D341Med (cell line): Measurements from ENCODE around the gene DUSP19.
"Not testable (repeated sequence)": the region's sequence is repeated elsewhere in the genome, so short reads cannot be mapped to it uniquely, and the experiment has no call there.

Source experiments
- DNase-seq: peaks from one replicate; pipeline ENCODE4 v3.0.0; 2012; ENCODE audit warnings: low spot score

The DUSP19 gene, protein sequence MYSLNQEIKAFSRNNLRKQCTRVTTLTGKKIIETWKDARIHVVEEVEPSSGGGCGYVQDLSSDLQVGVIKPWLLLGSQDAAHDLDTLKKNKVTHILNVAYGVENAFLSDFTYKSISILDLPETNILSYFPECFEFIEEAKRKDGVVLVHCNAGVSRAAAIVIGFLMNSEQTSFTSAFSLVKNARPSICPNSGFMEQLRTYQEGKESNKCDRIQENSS

GRCh38 chr2:183078464-183079138 is at the start of gene DUSP19:
TSS of gene DUSP19 (plus strand) at chr2:183078747. CDS start at chr2:183078934, 187 bp downstream.
- peak; percentile 88 for DNase-seq

GRCh38 chr2:183029219-183029618 is 49.3 kb upstream of the DUSP19 start:
- no peak for DNase-seq

DNA sequence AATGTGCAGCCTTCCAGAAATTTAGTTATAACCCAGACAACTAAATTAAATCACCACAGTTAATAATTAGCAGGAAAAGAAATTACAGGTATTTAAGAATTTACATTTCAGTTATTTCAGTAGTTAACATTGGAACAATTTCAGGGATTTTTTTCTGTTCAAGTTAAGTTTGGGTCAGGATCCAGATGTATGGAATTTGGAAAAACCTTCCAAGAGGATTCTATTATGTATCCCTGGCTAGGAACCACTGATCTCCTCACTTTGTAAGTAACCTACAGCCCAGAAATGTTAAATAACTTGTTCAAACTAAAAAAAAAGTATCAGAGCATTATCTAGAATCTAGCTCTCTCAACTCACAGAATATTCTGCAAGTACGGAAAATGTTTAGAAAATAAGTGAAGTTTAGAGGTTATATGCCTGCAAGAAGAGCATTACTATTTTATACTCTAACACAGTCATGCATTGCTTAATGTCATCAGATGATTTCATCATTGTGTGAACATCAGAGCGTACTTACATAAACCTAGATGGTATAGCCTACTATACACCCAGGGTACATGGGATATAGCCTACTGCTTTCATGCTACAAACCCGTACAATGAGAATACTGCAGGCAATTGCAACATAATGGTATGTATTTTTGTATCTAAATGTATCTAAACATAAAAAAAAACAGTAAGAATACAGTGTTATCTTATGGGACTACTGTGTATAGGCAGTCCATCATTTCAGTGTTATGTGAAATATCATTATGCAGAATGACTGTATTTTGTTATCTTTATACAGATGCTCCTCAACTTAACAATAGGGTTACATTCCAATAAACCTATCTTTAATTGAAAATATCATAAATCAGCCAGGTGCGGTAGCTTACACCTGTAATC is 46.4 kb upstream of the DUSP19 start:
- no peak for DNase-seq

- DNase-seq: no peak
Observed at GRCh38 chr2:183033951-183034350, 44.6 kb upstream of the DUSP19 start.

DNA sequence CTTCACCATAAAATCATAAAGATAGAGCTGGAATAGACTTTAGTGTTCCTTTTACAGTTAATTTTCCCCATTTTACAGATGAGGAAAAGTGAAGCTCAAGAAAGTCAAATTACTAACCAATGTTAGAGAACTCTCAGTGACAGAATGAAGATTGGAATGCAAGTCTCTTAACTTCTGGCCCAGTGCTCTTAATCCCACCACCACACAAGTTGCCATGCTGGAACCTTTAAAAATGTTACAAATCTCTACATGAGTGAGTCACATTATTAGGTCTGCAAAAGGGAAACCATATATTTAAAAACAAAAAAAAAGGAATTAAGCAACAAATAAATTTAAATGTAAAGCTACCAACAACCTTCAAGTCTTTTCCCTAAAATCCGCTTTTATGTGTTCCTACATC is 43.7 kb upstream of the DUSP19 start:
- no peak for DNase-seq

DNA sequence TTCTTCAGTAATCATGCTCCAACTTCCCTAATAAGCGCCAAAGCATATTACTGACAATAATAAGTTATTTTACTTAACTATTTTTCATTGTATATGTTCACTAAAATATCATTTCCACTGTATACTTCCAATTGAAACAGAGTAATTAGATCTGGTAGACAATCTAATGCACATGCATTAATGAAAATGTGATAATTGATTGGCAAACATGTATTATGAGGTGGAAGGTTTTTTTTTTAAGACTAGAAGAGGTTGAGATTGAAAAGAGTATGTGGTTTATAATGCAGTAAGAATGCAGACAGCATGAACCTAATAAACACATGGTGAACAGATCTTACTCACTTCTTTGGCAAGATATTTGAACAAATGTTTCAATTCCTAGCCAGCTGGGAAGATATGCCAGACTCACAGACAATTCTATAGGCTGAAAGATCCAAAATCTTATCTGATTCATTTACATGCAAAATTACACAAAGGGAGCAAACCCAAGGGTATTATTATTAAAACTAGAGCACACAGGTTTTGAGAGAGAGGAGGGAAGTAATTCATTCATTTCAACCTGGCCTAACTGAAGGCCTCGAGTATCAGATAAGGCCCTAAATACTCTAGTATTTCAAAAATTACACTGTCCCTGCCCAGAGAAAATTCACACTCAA is 43.1 kb upstream of the DUSP19 start:
- no peak for DNase-seq

DNA sequence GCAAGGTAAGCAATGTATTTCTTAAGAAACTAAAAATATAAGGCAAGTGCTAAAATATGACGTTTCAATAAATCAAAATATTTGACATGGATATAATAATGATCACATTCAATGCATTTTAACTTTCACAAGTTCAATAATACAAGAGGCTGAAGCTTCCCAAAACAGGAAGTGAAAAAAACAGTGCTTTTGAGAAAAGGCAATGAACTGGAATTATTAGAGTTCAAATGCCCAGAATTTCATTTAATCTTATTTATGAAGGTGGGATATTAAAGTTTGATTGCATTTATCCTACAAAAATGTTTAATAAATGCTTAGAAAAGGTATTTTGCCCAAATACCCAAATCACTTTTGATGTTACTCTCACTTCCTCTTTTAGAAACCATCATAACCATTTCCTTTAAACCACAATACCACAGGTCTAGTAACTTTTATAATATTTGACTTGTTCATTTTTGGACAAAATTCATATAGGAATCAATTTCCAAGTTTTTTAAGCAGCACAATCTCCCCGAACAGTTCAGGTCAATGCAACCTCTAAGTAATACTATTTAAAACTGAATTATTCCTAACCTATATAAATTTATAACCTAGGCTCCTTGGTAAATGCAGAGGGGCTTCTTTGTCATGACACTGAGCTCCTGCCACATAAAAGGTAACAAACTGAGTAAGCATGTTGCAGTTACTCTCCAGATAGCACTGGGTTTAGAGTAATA is 42.4 kb upstream of the DUSP19 start:
- DNase-seq: no peak

DNA sequence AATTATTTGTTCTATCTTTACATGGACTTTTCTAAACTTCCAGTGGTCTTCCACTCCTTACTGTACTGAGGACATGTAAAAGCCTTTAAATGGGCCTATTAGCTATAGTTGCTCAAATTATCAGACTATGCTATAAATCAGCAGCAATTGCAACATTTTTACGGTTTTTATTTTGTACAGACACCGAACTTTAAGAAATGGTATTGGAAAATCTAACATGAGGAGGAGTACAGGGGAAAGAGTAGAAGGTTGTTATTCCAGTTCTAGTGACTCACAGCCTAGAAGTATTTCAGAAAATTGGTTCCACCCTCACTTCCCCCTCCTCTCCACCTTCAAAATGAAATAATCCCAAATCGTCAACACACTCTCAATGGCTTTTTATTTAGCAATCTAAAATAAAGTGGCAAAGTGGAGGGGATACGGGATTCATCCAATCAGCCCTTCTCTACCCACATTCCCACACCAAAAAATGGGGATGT is 41.4 kb upstream of the DUSP19 start:
- DNase-seq: no peak

GRCh38 chr2:183037553-183038340 is 40.8 kb upstream of the DUSP19 start:
- peak; percentile 69 for DNase-seq

- peak; percentile 94 for DNase-seq
Observed at GRCh38 chr2:183038341-183039300, 39.9 kb upstream of the DUSP19 start, which contains the start of gene NCKAP1. TSS of gene NCKAP1 (minus strand) at chr2:183038457. CDS start at chr2:183038099, 358 bp downstream.

- no peak for DNase-seq
Observed at GRCh38 chr2:183040604-183041003, 37.9 kb upstream of the DUSP19 start.

DNA sequence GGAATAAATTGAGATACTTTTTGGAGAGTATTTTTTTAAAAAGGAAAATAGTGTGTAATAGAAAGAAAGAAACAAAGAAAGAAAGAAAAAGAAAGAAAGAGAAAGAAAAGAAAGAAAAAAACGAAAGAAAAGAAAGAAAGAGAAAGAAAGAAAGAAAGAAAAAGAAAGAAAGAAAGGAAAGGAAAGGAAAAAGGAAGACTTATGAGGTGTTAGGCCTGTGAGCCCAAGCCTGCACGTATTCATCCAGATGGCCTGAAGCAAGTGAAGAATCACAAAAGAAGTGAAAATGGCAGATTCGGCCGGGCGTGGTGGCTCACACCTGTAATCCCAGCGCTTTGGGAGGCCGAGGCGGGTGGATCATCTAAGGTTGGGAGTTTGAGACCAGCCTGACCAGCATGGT is 35.0 kb upstream of the DUSP19 start:
- DNase-seq: not testable (repeated sequence)

DNA sequence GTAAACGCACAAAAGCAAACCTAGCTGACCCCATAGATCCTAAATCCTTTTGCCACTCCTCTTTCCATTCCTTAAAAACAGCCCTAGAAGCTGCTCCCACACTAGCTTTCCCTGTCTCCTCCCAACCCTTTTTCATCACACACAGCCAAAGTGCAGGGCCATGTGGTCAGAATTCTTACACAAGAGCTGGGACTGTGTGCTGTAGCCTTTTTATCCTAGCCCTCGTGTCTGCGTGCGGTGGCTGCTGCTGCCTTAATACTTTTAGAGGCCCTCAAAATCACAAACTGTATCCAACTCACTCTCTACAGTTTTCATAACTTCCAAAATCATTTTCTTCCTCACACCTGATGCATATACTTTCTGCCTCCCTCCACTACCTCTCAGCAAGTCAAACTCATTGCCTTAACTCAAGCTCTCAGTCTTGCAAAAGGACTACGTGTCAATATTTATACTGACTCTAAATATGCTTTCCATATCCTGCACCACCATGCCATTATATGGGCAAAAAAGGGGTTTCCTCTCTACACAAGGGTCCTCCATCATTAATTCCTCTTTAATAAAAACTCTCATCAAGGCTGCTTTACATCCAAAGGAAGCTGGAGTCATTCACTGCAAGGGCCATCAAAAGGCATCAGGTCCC is 30.9 kb upstream of the DUSP19 start:
- not testable (repeated sequence) for DNase-seq

DNA sequence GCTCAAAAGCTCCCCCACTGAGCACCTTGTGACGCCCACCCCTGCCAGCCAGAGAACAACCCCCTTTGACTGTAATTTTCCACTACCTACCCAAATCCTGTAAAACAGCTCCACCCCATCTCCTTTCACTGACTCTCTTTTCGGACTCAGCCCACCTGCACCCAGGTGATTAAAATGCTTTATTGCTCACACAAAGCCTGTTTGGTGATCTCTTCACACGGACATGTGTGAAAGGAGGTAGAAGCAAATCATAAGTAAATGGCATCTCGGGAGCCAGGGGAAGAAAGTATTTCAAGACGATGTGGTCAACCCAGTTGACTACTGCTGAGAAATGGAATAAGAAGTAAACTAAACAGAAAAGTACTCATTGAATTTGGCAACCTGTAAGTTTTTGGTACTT is 29.1 kb upstream of the DUSP19 start:
- no peak for DNase-seq

DNA sequence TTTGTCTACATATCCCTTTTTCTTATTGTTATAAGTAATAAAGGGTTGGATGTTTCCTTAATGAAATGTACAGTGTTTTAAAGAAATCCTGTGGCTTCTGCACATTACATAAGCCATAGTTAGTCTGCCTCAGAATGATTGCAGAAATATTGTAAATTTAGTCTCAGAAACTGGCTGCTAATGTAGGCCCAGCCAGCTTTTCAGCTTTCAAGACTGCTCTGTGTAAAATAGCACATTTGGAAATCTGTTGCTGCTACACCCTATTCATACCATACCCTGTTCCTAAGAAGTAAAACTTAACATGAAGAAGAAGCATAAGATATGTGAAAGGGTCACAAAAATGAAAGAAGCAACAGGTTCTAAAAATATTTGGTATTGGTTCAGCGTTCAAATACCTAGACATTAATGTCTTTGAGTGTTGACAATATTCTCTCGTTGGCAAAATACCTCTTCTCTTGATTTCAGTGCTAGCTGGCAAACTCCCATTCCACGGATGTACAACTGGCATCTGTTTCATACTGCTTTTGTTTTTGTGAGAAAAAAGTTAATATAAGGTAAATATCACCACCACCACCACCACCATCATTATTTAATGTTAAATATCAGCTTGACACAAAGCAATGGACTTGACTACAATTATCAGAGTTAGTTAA is 21.1 kb upstream of the DUSP19 start:
- no peak for DNase-seq

DNA sequence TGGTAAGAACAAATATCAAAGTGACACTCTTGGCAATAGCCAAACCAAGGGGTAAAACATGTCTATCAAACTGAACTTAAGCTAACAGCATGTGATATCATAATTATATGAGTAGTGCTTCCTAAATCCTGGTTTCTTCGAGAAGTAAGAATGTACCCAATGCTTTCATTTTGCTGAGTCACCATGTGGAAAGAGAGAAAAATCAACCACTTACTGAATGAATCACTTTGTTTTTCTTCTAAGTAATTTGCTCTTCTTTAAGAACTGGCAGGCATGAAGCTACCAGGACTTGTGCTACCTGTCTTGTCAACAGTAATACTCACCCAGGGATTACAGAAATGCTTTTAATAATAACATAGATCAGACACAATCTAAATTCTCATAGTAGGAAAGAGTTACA is 19.0 kb upstream of the DUSP19 start:
- no peak for DNase-seq

- DNase-seq: no peak
Observed at GRCh38 chr2:183060571-183061231, 17.8 kb upstream of the DUSP19 start.

DNA sequence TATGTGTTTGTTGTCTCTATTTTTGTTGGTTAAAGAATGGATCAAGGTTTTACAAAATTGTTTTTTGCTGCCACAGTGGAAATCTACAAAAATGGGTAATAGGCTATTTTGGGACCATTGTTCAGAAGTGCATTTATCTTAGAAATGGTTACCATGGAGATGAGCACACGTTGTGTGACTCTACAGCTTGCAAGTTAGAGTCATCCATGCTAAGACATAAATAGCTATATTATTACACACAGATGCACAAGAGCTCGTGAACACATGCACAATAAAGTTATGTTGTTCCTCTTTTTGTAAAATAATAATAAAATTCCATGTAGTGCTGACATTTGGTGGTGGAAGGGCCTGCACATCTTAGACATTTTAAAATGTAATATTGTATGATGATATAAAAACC is 15.5 kb upstream of the DUSP19 start:
- DNase-seq: no peak
